GM21390 (cell line): ENCODE data around the gene ITGAL.

Experiments
- ATAC-seq: cut with Tn5 transposase; IDR thresholded peaks from one replicate; pipeline ENCODE4 v1.9.1; 2021; ENCODE audit not compliant: unreplicated experiment

The ITGAL gene

GRCh38 chr16:30541502-30542329 is 69.2 kb downstream of the ITGAL start:
- no peak for ATAC-seq

GRCh38 chr16:30543067-30543466 is 70.5 kb downstream of the ITGAL start:
- no peak for ATAC-seq

- no peak for ATAC-seq
These were observed 73.6 kb downstream of the ITGAL start for GRCh38 chr16:30546115-30546514.

GRCh38 chr16:30548416-30549253 is 76.1 kb downstream of the ITGAL start:
- no peak for ATAC-seq

- ATAC-seq, result no peak
These were observed 79.2 kb downstream of the ITGAL start for GRCh38 chr16:30551781-30552180.

GRCh38 chr16:30552956-30553355 is 80.4 kb downstream of the ITGAL start:
- ATAC-seq, result no peak

- ATAC-seq, result no peak
These were observed 80.9 kb downstream of the ITGAL start for GRCh38 chr16:30553393-30553899.

- no peak for ATAC-seq
These were observed 82.2 kb downstream of the ITGAL start for GRCh38 chr16:30554557-30555314.

- no peak for ATAC-seq
These were observed 83.0 kb downstream of the ITGAL start for GRCh38 chr16:30555315-30556124.

GRCh38 chr16:30556125-30556473 is 83.6 kb downstream of the ITGAL start:
- ATAC-seq, result no peak

GRCh38 chr16:30557707-30557956 is 85.1 kb downstream of the ITGAL start:
- no peak for ATAC-seq

GRCh38 chr16:30557957-30558788 is 85.6 kb downstream of the ITGAL start, which contains the start of gene ZNF764:
ZNF764 (minus strand) TSS chr16:30558374; CDS start chr16:30558182, 192 bp downstream.
- peak; percentile 87 for ATAC-seq

GRCh38 chr16:30558789-30559377 is 86.3 kb downstream of the ITGAL start:
- no peak for ATAC-seq

- no peak for ATAC-seq
These were observed 87.1 kb downstream of the ITGAL start for GRCh38 chr16:30559690-30560089.

- no peak for ATAC-seq
These were observed 88.7 kb downstream of the ITGAL start for GRCh38 chr16:30561089-30561816.

- no peak for ATAC-seq
These were observed 89.5 kb downstream of the ITGAL start for GRCh38 chr16:30562021-30562420.

- ATAC-seq, result no peak
These were observed 93.0 kb downstream of the ITGAL start for GRCh38 chr16:30565526-30565925.

GRCh38 chr16:30565984-30566383 is 93.4 kb downstream of the ITGAL start:
- ATAC-seq, result no peak

- ATAC-seq, result no peak
These were observed 94.0 kb downstream of the ITGAL start for GRCh38 chr16:30566531-30566930.
